ENCODE results near the gene PCDH15. TPM values are rescaled to one million over a fixed set of nuclear protein-coding genes. Genes with fewer than 3 reads are reported as not detected.
"Not testable (repeated sequence)": the region's sequence is repeated elsewhere in the genome, so short reads cannot be mapped to it uniquely, and the experiment has no call there.

The PCDH15 gene
- total RNA-seq, 1 experiment from 2014 or later: not detected

DNA sequence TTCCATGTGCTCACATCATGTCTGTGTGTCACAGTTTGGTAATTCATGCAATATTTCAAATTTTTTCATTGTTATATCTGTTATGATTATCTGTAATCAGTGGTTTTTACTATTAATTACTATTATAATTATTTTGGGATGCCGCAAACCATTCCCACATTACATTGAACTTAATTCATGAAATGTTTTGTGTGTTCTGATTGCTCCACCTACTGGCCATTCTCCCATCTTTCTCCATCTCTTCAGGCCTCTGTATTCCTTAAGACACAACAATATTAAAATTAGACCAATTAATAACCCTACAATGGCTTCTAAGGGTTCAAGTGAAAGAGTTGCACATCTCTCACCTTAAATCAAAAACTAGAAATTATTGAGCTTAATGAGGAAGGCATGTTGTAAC is 398.5 kb downstream of the PCDH15 start:
- no peak overlapping the region for H3K27ac ChIP-seq (ENCODE audit: low read depth, low read length, poor library complexity, severe bottlenecking)
- H3K36me3 ChIP-seq (ENCODE audit: insufficient read depth, low read length, poor library complexity, severe bottlenecking): no peaks in the 10 kb centered on the region
- H3K4me3 ChIP-seq (ENCODE audit: low read depth, low read length, poor library complexity, severe bottlenecking): no peak overlapping the region
- no peak for TF ChIP-seq EZH2 (IDR thresholded peaks at IDR 0.05; ENCODE audit: borderline replicate concordance, low read depth, low read length, poor library complexity, severe bottlenecking)
- TF ChIP-seq, protein P1, sequence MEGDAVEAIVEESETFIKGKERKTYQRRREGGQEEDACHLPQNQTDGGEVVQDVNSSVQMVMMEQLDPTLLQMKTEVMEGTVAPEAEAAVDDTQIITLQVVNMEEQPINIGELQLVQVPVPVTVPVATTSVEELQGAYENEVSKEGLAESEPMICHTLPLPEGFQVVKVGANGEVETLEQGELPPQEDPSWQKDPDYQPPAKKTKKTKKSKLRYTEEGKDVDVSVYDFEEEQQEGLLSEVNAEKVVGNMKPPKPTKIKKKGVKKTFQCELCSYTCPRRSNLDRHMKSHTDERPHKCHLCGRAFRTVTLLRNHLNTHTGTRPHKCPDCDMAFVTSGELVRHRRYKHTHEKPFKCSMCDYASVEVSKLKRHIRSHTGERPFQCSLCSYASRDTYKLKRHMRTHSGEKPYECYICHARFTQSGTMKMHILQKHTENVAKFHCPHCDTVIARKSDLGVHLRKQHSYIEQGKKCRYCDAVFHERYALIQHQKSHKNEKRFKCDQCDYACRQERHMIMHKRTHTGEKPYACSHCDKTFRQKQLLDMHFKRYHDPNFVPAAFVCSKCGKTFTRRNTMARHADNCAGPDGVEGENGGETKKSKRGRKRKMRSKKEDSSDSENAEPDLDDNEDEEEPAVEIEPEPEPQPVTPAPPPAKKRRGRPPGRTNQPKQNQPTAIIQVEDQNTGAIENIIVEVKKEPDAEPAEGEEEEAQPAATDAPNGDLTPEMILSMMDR (conservative IDR thresholded peaks at IDR 0.05; ENCODE audit: low read depth, low read length): peak; percentile 33; the same call in 1 of the 2 replicates
- no peaks in the 10 kb centered on the region for H3K9me3 ChIP-seq (ENCODE audit: low read depth, low read length, poor library complexity, severe bottlenecking)
- DNase-seq (ENCODE audit: low spot score): peak; percentile 1
- intact Hi-C loops (cut with micrococcal nuclease; ENCODE audit: unreplicated experiment): no loop called here
- no peaks in the 10 kb centered on the region for H3K27me3 ChIP-seq (replicated peaks; ENCODE audit: insufficient read depth, low read depth, low read length, poor library complexity)
- H3K4me1 ChIP-seq (ENCODE audit: insufficient read depth, low read length, poor library complexity, severe bottlenecking): no peaks in the 10 kb centered on the region
- BruUV-seq (replicated peaks): no TSS peak
- CTCF ChIA-PET: no interaction called here
- POLR2A ChIA-PET (ENCODE audit: low non-redundant PET): no interaction called here

DNA sequence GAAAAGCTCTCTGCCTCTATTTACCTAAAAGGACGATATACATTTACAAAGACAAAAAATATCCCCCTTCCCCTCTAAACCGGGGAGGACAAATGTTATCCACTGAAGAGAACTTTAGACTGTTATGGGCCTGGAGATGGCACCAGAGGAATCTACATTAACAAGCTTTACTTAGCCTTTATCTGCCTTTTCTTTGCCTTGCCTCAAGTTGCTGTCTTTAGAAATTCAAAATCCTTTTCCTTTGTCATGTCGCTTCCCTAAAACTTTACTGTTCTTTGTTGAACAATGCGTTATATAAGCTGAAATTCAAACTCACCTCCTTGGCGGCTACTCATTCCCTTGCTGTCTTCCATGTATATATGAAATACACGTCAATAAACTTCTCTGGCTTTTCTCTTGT is 405.0 kb downstream of the PCDH15 start:
- H3K27ac ChIP-seq (ENCODE audit: low read depth, low read length, poor library complexity, severe bottlenecking): no peak overlapping the region
- no peaks in the 10 kb centered on the region for H3K36me3 ChIP-seq (ENCODE audit: insufficient read depth, low read length, poor library complexity, severe bottlenecking)
- H3K4me1 ChIP-seq (ENCODE audit: insufficient read depth, low read length, poor library complexity, severe bottlenecking): no peaks in the 10 kb centered on the region
- intact Hi-C loops (cut with micrococcal nuclease; ENCODE audit: unreplicated experiment): no loop called here
- no peak for DNase-seq (ENCODE audit: low spot score)
- no peaks in the 10 kb centered on the region for H3K27me3 ChIP-seq (replicated peaks; ENCODE audit: insufficient read depth, low read depth, low read length, poor library complexity)
- CTCF ChIA-PET: no interaction called here
- POLR2A ChIA-PET (ENCODE audit: low non-redundant PET): no interaction called here
- peaks cover 3% of the 10 kb centered on the region for H3K9me3 ChIP-seq (ENCODE audit: low read depth, low read length, poor library complexity, severe bottlenecking)
- no TSS peak for BruUV-seq (replicated peaks)
- H3K4me3 ChIP-seq (ENCODE audit: low read depth, low read length, poor library complexity, severe bottlenecking): no peak overlapping the region
- no peak for TF ChIP-seq EZH2 (IDR thresholded peaks at IDR 0.05; ENCODE audit: borderline replicate concordance, low read depth, low read length, poor library complexity, severe bottlenecking)
- TF ChIP-seq, protein P1 (conservative IDR thresholded peaks at IDR 0.05; ENCODE audit: low read depth, low read length): no peak

DNA sequence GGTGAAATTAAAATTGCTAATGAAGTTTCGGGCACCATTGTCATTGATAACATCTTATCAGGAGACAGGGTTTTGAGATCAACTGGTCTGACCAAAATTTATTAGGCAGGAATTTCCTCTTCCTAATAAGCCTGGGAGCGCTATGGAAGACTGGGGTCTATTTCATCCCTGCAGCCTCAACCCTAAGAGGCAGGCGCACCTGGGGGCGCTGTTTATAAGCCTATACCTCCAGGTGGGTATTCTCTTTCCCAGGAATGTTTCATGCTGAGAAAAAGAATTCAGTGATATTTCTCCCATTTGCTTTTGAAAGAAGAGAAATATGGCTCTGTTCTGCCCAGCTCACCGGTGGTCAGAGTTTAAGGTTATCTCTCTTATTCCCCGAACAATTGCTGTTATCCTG is 406.4 kb downstream of the PCDH15 start:
- H3K27ac ChIP-seq (ENCODE audit: low read depth, low read length, poor library complexity, severe bottlenecking); H3K9me3 ChIP-seq (ENCODE audit: low read depth, low read length, poor library complexity, severe bottlenecking); BruUV-seq (replicated peaks); POLR2A ChIA-PET (ENCODE audit: low non-redundant PET); H3K36me3 ChIP-seq (ENCODE audit: insufficient read depth, low read length, poor library complexity, severe bottlenecking); intact Hi-C loops (cut with micrococcal nuclease; ENCODE audit: unreplicated experiment); H3K4me1 ChIP-seq (ENCODE audit: insufficient read depth, low read length, poor library complexity, severe bottlenecking); H3K4me3 ChIP-seq (ENCODE audit: low read depth, low read length, poor library complexity, severe bottlenecking); H3K27me3 ChIP-seq (replicated peaks; ENCODE audit: insufficient read depth, low read depth, low read length, poor library complexity); CTCF ChIA-PET; DNase-seq (ENCODE audit: low spot score): not testable (repeated sequence)

DNA sequence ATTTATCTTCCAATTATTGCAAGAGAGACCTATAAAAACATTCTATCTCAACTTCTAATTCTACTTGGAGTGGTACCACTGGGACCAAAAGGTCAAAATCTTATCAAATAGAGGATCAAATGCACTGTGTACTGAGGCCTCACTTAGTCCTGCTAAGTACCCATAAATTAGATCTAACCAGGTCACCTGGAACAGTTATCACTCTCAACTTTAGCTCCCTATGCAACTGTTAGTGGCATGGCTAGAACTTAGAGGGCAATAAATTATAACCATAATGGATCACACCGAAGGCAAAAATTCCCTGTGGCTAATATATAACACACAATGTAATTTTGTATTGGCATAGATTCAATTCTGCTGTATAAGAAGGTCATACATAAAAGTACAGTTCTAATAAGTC is 428.9 kb downstream of the PCDH15 start:
- Histone ChIP-seq H3K27ac (ENCODE audit: low read depth, low read length, poor library complexity, severe bottlenecking) (no peak overlapping the region), H3K4me3 (ENCODE audit: low read depth, low read length, poor library complexity, severe bottlenecking) (no peak overlapping the region), H3K36me3 (ENCODE audit: insufficient read depth, low read length, poor library complexity, severe bottlenecking) (no peaks in the 10 kb centered on the region), H3K9me3 (ENCODE audit: low read depth, low read length, poor library complexity, severe bottlenecking) (peaks cover 9% of the 10 kb centered on the region), H3K27me3 (replicated peaks; ENCODE audit: insufficient read depth, low read depth, low read length, poor library complexity) (no peaks in the 10 kb centered on the region), H3K4me1 (ENCODE audit: insufficient read depth, low read length, poor library complexity, severe bottlenecking) (no peaks in the 10 kb centered on the region)
- no TSS peak for BruUV-seq (replicated peaks)
- no peak for DNase-seq (ENCODE audit: low spot score)
- TF ChIP-seq EZH2 (IDR thresholded peaks at IDR 0.05; ENCODE audit: borderline replicate concordance, low read depth, low read length, poor library complexity, severe bottlenecking): no peak
- TF ChIP-seq, protein P1 (conservative IDR thresholded peaks at IDR 0.05; ENCODE audit: low read depth, low read length): no peak
- POLR2A ChIA-PET (ENCODE audit: low non-redundant PET): no interaction called here
- CTCF ChIA-PET: no interaction called here
- intact Hi-C loops (cut with micrococcal nuclease; ENCODE audit: unreplicated experiment): no loop called here

Data from A673 (cell line).